ENCODE data around the gene DNAAF5. TPM values are rescaled to one million over a fixed set of nuclear protein-coding genes. Genes with fewer than 3 reads are reported as not detected.

Gene DNAAF5
- total and polyA plus RNA-seq, 2 of the 13 experiments (the other 11 are each of a cell fraction or from before 2014, with no cell fraction given) = 11.9 to 21.5 TPM

GRCh38 chr7:716636-717035, 9.9 kb upstream of the DNAAF5 start:
- DNase-seq (ENCODE audit: low spot score) (no peak), ATAC-seq (no peak), FAIRE-seq (no peak)
- POLR2A ChIA-PET = no interaction called here
- Histone ChIP-seq H2AFZ (ENCODE audit: low read length) (no peak overlapping the region), H3K4me1 (ENCODE audit: insufficient read depth, low read length) (no peaks in the 10 kb centered on the region), H3K9ac (ENCODE audit: insufficient read depth, low read depth, low read length) (no peak overlapping the region), H3K4me3 (replicated peaks in 1 of 3; ENCODE audit: insufficient read depth in 1 of 3, low read depth in 2 of 3, low read length in 3 of 3) (no peak overlapping the region), H3K36me3 (replicated peaks in 1 of 2; ENCODE audit: control insufficient read depth in 1 of 2, insufficient read depth in 2 of 2, low read length in 2 of 2) (peaks cover 0 to 3% of the 10 kb centered on the region in 2 experiments; a peak in 3 of 5 replicates), H3K79me2 (ENCODE audit: insufficient read depth, low read length) (peaks cover 5% of the 10 kb centered on the region), H3K27ac (ENCODE audit: extremely low read length, insufficient read depth, low read length) (no peak overlapping the region), H4K20me1 (ENCODE audit: insufficient read depth, low read length) (no peaks in the 10 kb centered on the region), H3K4me2 (ENCODE audit: low read depth, low read length) (no peak overlapping the region), H3K27me3 (ENCODE audit: control insufficient read depth in 1 of 2, insufficient read depth in 2 of 2, low read length in 2 of 2) (no peaks in the 10 kb centered on the region), H3K9me3 (ENCODE audit: low read length) (peaks cover 2% of the 10 kb centered on the region; the same call in 1 of the 2 replicates)
- in situ Hi-C loops (cut with HindIII; ENCODE audit: extremely low pct_ligation_motif_present, low pct_unique_long_range_greater_than_20kb) (no loop called here), intact Hi-C loops (cut with micrococcal nuclease; ENCODE audit: unreplicated experiment) (no loop called here)
- TF ChIP-seq ZSCAN22 (CRISPR knock-in tag; IDR thresholded peaks at IDR 0.05) (no peak), KDM2A (CRISPR knock-in tag; IDR thresholded peaks at IDR 0.05; ENCODE audit: borderline replicate concordance, low read depth) (no peak), SNAPC5 (CRISPR knock-in tag; IDR thresholded peaks at IDR 0.05; ENCODE audit: borderline replicate concordance) (no peak), SALL1 (CRISPR knock-in tag; IDR thresholded peaks at IDR 0.05) (no peak), SP1 (IDR thresholded peaks at IDR 0.05) (no peak), SP1 (CRISPR knock-in tag; IDR thresholded peaks at IDR 0.05) (no peak)
- WGBS (ENCODE audit: low lambda C conversion rate) = 98% methylated on average over 11 of the region's 11 CpGs
- no TSS peak for BruUV-seq (replicated peaks)
- CTCF ChIA-PET (ENCODE audit: low intra/inter-chr PET ratio, low total read pairs) = no interaction called here

DNA sequence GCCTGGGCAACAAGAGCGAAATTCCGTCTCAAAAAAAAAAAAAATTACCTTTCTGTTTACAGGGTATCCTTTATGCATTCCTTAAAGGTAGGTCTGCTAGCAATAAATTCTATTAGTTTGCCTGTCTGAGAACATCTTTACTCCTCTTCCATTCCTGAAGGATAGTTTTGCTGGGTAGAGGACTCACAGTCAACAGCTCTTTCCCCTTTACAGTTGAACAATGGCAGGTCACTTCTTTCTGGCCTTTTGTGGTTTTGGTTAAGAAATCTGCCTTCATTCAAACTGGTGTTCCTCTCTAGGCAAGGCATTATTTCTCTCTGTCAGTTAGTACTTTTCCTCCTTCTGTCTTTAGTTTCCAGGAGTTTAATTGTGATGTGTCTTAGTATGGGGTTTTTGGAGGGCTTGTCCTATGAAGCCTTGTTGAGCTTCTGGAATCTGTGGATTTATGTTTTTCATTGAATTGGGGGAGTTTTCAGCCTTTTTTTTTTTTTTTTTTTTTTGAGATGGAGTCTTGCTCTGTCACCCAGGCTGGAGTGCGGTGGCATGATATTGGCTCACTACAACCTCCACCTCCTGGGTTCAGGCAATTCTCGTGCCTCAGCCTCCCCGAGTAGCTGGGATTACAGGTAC, 4.8 kb upstream of the DNAAF5 start:
- no peak overlapping the region for H2AFZ ChIP-seq (ENCODE audit: low read length)
- ChIA-PET CTCF (ENCODE audit: low intra/inter-chr PET ratio, low total read pairs) (no interaction called here), POLR2A (interaction anchor here (0.8 kb wide), 1 partner anchor 10 kb away, joined by 3 read pairs; no protein-coding TSS in a partner anchor)
- peaks cover 22% of the 10 kb centered on the region for H3K79me2 ChIP-seq (ENCODE audit: insufficient read depth, low read length)
- intact Hi-C loops (cut with micrococcal nuclease; ENCODE audit: unreplicated experiment) = no loop called here
- H3K4me2 ChIP-seq (ENCODE audit: low read depth, low read length) = no peak overlapping the region
- H3K27me3 ChIP-seq (ENCODE audit: control insufficient read depth in 1 of 2, insufficient read depth in 2 of 2, low read length in 2 of 2) = no peaks in the 10 kb centered on the region; a peak in 1 of 5 replicates
- DNase-seq (ENCODE audit: low spot score) = no peak
- 94% methylated on average over 5 of the region's 5 CpGs for WGBS (ENCODE audit: low lambda C conversion rate)
- TF ChIP-seq ZNF337 (CRISPR knock-in tag; IDR thresholded peaks at IDR 0.05; ENCODE audit: borderline replicate concordance, low read depth) (peak; percentile 61; the same call in 1 of the 2 replicates), TIGD3 (CRISPR knock-in tag; IDR thresholded peaks at IDR 0.05; ENCODE audit: borderline replicate concordance) (no peak), PLSCR1 (CRISPR knock-in tag; IDR thresholded peaks at IDR 0.05; ENCODE audit: borderline replicate concordance) (no peak), ZFP1 (CRISPR knock-in tag; IDR thresholded peaks at IDR 0.05) (peak; percentile 89; the same call in 1 of the 2 replicates), ZC3H4 (CRISPR knock-in tag; IDR thresholded peaks at IDR 0.05; ENCODE audit: borderline replicate concordance) (no peak), NR2C2 (CRISPR knock-in tag; IDR thresholded peaks at IDR 0.05; ENCODE audit: borderline replicate concordance) (no peak)
- H3K9me3 ChIP-seq (ENCODE audit: low read length) = peaks cover 5% of the 10 kb centered on the region; the same call in 1 of the 2 replicates
- H3K9ac ChIP-seq (ENCODE audit: insufficient read depth, low read depth, low read length) = no peak overlapping the region
- H3K4me1 ChIP-seq (ENCODE audit: insufficient read depth, low read length) = peaks cover 16% of the 10 kb centered on the region
- BruUV-seq (replicated peaks) = no TSS peak
- no peaks in the 10 kb centered on the region for H4K20me1 ChIP-seq (ENCODE audit: insufficient read depth, low read length)
- H3K36me3 ChIP-seq (replicated peaks in 1 of 2; ENCODE audit: control insufficient read depth in 1 of 2, insufficient read depth in 2 of 2, low read length in 2 of 2) = peaks cover 4 to 14% of the 10 kb centered on the region in 2 experiments; a peak in 2 of 5 replicates
- no peak for ATAC-seq
- no peak overlapping the region for H3K4me3 ChIP-seq (replicated peaks in 1 of 3; ENCODE audit: insufficient read depth in 1 of 3, low read depth in 2 of 3, low read length in 3 of 3)
- no peak overlapping the region for H3K27ac ChIP-seq (ENCODE audit: extremely low read length, insufficient read depth, low read length)
- in situ Hi-C loops (cut with HindIII; ENCODE audit: extremely low pct_ligation_motif_present, low pct_unique_long_range_greater_than_20kb) = no loop called here
- no peak for FAIRE-seq

Measured in HepG2 (cell line).